IMR-90 (cell line): ENCODE data around the gene SLCO3A1. TPM values are rescaled to one million over a fixed set of nuclear protein-coding genes. Genes with fewer than 3 reads are reported as not detected.

Experiments
- ATAC-seq: fragments of 200-7000 bp; cut with Tn5 transposase; 2 replicates; pipeline ENCODE4 v1.9.1; 2020; ENCODE audit warnings: low read depth, mild to moderate bottlenecking, moderate library complexity
- BruUV-seq: library from RNA; stranded (reverse); fragments of 400-500 nt; replicated peaks from 2 replicates; lab custom pipeline; 2021; lab: Mats Ljungman, UMichigan
- CTCF ChIA-PET: fragments of 300-600 bp; formaldehyde crosslinking; extraction: SDS; loops from one replicate; lab custom pipeline; 2021; ENCODE audit warnings: antibody characterized with exemption; lab: Yijun Ruan, JAX
- POLR2A ChIA-PET: fragments of 300-600 bp; sonication (Branson Sonifier 250); formaldehyde crosslinking; loops from one replicate; lab custom pipeline; 2022; ENCODE audit warnings: antibody characterized with exemption; ENCODE audit not compliant: unreplicated experiment; lab: Charles Lee
- DNase-seq: peaks from one replicate; pipeline ENCODE4 v3.0.0; 2013
- H2AFZ ChIP-seq: replicated peaks from 2 replicates; pipeline ENCODE3; 2013; ENCODE audit warnings: low read length, mild to moderate bottlenecking; ENCODE audit not compliant: poor library complexity
- H2AK5ac ChIP-seq: 2 replicates; pipeline ENCODE4 v1.6.1; 2013; ENCODE audit warnings: low read depth, low read length, inconsistent platforms
- H2AK9ac ChIP-seq: replicated peaks from 2 replicates; pipeline ENCODE3; 2013; ENCODE audit warnings: mild to moderate bottlenecking, low read depth, low read length, moderate library complexity; ENCODE audit not compliant: poor library complexity
- H2BK120ac ChIP-seq: 2 replicates; pipeline ENCODE4 v1.6.1; 2013; ENCODE audit warnings: low read depth, low read length, inconsistent platforms
- H2BK15ac ChIP-seq: 3 replicates; pipeline ENCODE4 v1.6.1; 2013; ENCODE audit warnings: low read depth, low read length, inconsistent platforms
- H2BK20ac ChIP-seq: 2 replicates; pipeline ENCODE4 v1.6.1; 2013; ENCODE audit warnings: low read depth, mild to moderate bottlenecking, inconsistent platforms, low read length, moderate library complexity
- H2BK5ac ChIP-seq: 2 replicates; pipeline ENCODE4 v1.6.1; 2013; ENCODE audit warnings: mild to moderate bottlenecking, low read depth, low read length, inconsistent platforms; ENCODE audit not compliant: poor library complexity, severe bottlenecking
- H3K14ac ChIP-seq: replicated peaks from 2 replicates; pipeline ENCODE4 v1.6.1; 2013; ENCODE audit warnings: low read depth, low read length, inconsistent platforms
- H3K18ac ChIP-seq: 2 replicates; pipeline ENCODE4 v1.6.1; 2013; ENCODE audit warnings: low read depth, low read length, control low read depth
- H3K23ac ChIP-seq: 2 replicates; pipeline ENCODE4 v1.6.1; 2013; ENCODE audit warnings: low read depth, low read length, inconsistent platforms
- H3K27ac ChIP-seq: 2 replicates; pipeline ENCODE4 v1.5.1; 2013; ENCODE audit warnings: mild to moderate bottlenecking, control low read depth, low read length; ENCODE audit not compliant: insufficient read depth
- H3K27me3 ChIP-seq: 2 replicates; pipeline ENCODE4 v1.6.1; 2013; ENCODE audit warnings: low read length; ENCODE audit not compliant: control insufficient read depth, insufficient read depth
- H3K36me3 ChIP-seq: 2 replicates; pipeline ENCODE4 v1.6.1; 2013; ENCODE audit warnings: low read length, mixed read lengths; ENCODE audit not compliant: control insufficient read depth, insufficient read depth
- H3K4ac ChIP-seq: 2 replicates; pipeline ENCODE4 v1.6.1; 2013; ENCODE audit warnings: low read depth, low read length, inconsistent platforms
- H3K4me1 ChIP-seq: 2 replicates; pipeline ENCODE4 v1.6.1; 2013; ENCODE audit warnings: low read length, mixed read lengths; ENCODE audit not compliant: control insufficient read depth, insufficient read depth
- H3K4me2 ChIP-seq: 2 replicates; pipeline ENCODE4 v1.6.1; 2013; ENCODE audit warnings: low read depth, mild to moderate bottlenecking, control low read depth, low read length, moderate library complexity
- H3K4me3 ChIP-seq: 2 replicates; pipeline ENCODE4 v1.5.1; 2013; ENCODE audit warnings: low read depth, mild to moderate bottlenecking, control low read depth, low read length, moderate library complexity; ENCODE audit not compliant: insufficient read depth
- H3K56ac ChIP-seq: 2 replicates; pipeline ENCODE4 v1.6.1; 2013; ENCODE audit warnings: low read length, inconsistent platforms; ENCODE audit not compliant: insufficient read depth; ENCODE audit errors: extremely low read depth
- H3K79me1 ChIP-seq, 2 experiments: 2 replicates each; pipeline ENCODE4 v1.6.1; 2013; ENCODE audit warnings: low read length in 2 of 2, inconsistent platforms in 1 of 2, low read depth in 1 of 2
- H3K9ac ChIP-seq: 2 replicates; pipeline ENCODE4 v1.6.1; 2013; ENCODE audit warnings: low read depth, low read length, control low read depth
- H3K9me1 ChIP-seq: 2 replicates; pipeline ENCODE4 v1.6.1; 2013; ENCODE audit warnings: low read length, inconsistent platforms; ENCODE audit not compliant: insufficient read depth
- H3K9me3 ChIP-seq: 2 replicates; pipeline ENCODE4 v1.6.1; 2013; ENCODE audit warnings: low read length; ENCODE audit not compliant: control insufficient read depth, insufficient read depth
- H4K20me1 ChIP-seq: 2 replicates; pipeline ENCODE4 v1.6.1; 2013; ENCODE audit warnings: low read length, inconsistent platforms; ENCODE audit not compliant: insufficient read depth
- H4K5ac ChIP-seq: 2 replicates; pipeline ENCODE4 v1.6.1; 2013; ENCODE audit warnings: mild to moderate bottlenecking, low read depth, low read length, control low read depth
- H4K8ac ChIP-seq, 2 experiments: 2 replicates each; pipeline ENCODE4 v1.6.1; 2013; ENCODE audit warnings: low read depth in 2 of 2, low read length in 2 of 2, control low read depth in 1 of 2, inconsistent platforms in 1 of 2
- H4K91ac ChIP-seq: 2 replicates; pipeline ENCODE4 v1.6.1; 2013; ENCODE audit warnings: low read depth, low read length, inconsistent platforms; ENCODE audit not compliant: insufficient read depth
- BHLHE40 ChIP-seq: fragments of 150-350 bp; IDR thresholded peaks from 2 replicates; pipeline ENCODE4 v1.6.1; 2016; ENCODE audit warnings: mild to moderate bottlenecking, low read depth, low read length
- CHD1 ChIP-seq: IDR thresholded peaks from 2 replicates; pipeline ENCODE4 v1.6.1; 2012; ENCODE audit warnings: low read depth, low read length, improper control_type of control experiment
- FOS ChIP-seq: fragments of 150-350 bp; IDR thresholded peaks from 2 replicates; pipeline ENCODE4 v1.6.1; 2016; ENCODE audit warnings: low read depth, low read length
- MAFK ChIP-seq: IDR thresholded peaks from 2 replicates; pipeline ENCODE4 v1.6.1; 2012; ENCODE audit warnings: low read depth, low read length, improper control_type of control experiment
- MAZ ChIP-seq: IDR thresholded peaks from 2 replicates; pipeline ENCODE4 v1.6.1; 2012; ENCODE audit warnings: low read depth, mild to moderate bottlenecking, low read length, improper control_type of control experiment, moderate library complexity, borderline replicate concordance
- MXI1 ChIP-seq: IDR thresholded peaks from 2 replicates; pipeline ENCODE4 v1.6.1; 2012; ENCODE audit warnings: low read depth, mild to moderate bottlenecking, low read length, moderate library complexity, borderline replicate concordance
- NFE2L2 ChIP-seq: fragments of 150-350 bp; IDR thresholded peaks from 2 replicates; pipeline ENCODE4 v1.6.1; 2016; ENCODE audit warnings: low read depth, mild to moderate bottlenecking, low read length
- POLR2A ChIP-seq: IDR thresholded peaks from 2 replicates; pipeline ENCODE4 v1.6.1; 2012; ENCODE audit warnings: mild to moderate bottlenecking, low read depth, low read length
- RAD21 ChIP-seq: IDR thresholded peaks from 2 replicates; pipeline ENCODE4 v1.6.1; 2012; ENCODE audit warnings: low read length, improper control_type of control experiment
- RCOR1 ChIP-seq: IDR thresholded peaks from 2 replicates; pipeline ENCODE4 v1.6.1; 2012; ENCODE audit warnings: mild to moderate bottlenecking, low read length, improper control_type of control experiment; ENCODE audit not compliant: insufficient replicate concordance
- RFX5 ChIP-seq: IDR thresholded peaks from 2 replicates; pipeline ENCODE4 v1.8.0; 2012; ENCODE audit warnings: low read depth, mild to moderate bottlenecking, low read length, moderate library complexity
- SMC3 ChIP-seq: fragments of 150-350 bp; IDR thresholded peaks from 2 replicates; pipeline ENCODE4 v1.6.1; 2016; ENCODE audit warnings: low read depth, mild to moderate bottlenecking, antibody characterized with exemption, low read length, moderate library complexity
- USF2 ChIP-seq: fragments of 150-350 bp; IDR thresholded peaks from 2 replicates; pipeline ENCODE4 v1.6.1; 2017; ENCODE audit warnings: mild to moderate bottlenecking, antibody characterized with exemption, low read length, low read depth
- WGBS, 2 experiments: methylation state at CpG; one replicate each; pipeline versions ENCODE4 v1.1.5 to v1.1.7; 2013; ENCODE audit warnings: missing lambda C conversion rate in 2 of 2; ENCODE audit not compliant: insufficient read length in 1 of 2; ENCODE audit errors: extremely low coverage in 2 of 2; 5-methylcytosine and 5-hydroxymethylcytosine counted together
- dilution Hi-C: fragments of 300-500 bp; cut with HindIII; formaldehyde crosslinking; loops from one replicate; pipeline ENCODE4 v1.14.3; 2018; ENCODE audit warnings: low sequenced_read_pairs; ENCODE audit not compliant: unreplicated experiment
- in situ Hi-C: fragments of 300-500 bp; cut with MboI; formaldehyde crosslinking; loops from 3 replicates; pipeline ENCODE4 v1.14.3; 2019; ENCODE audit warnings: low sequenced_read_pairs, inconsistent platforms, mixed read lengths
- intact Hi-C: fragments of 100-400 bp; cut with micrococcal nuclease; formaldehyde crosslinking; loops from 2 replicates; pipeline ENCODE4 v1.10.0; 2022
- polyA plus RNA-seq, 3 experiments: library from polyadenylated mRNA; depleted of rRNA; stranded (reverse); fragments of >200 nt; gene quantifications; 2 replicates each; pipeline ENCODE4 v1.2.3, GENCODE V29; 2012; ENCODE audit warnings: low replicate concordance in 1 of 3
- total RNA-seq: library from RNA; depleted of rRNA; stranded (reverse); fragments of >200 nt; gene quantifications from 2 replicates; pipeline ENCODE4 v1.2.3, GENCODE V29; 2012

The SLCO3A1 gene
- total and polyA plus RNA-seq, 2 of the 4 experiments (the other 2 are of a cell fraction), result 4.7 to 8.1 TPM

- H3K9me3 ChIP-seq, result no peaks in the 10 kb centered on the region
- POLR2A ChIA-PET, result interaction anchor here (0.6 kb wide), 1 partner anchor 81 kb away, joined by 3 read pairs; no protein-coding TSS in a partner anchor
- H3K23ac ChIP-seq, result no peak overlapping the region
- no peak overlapping the region for H3K4ac ChIP-seq
- H2BK120ac ChIP-seq, result no peak overlapping the region
- no TSS peak for BruUV-seq
- no peak overlapping the region for H3K9ac ChIP-seq
- no peaks in the 10 kb centered on the region for H3K9me1 ChIP-seq
- peaks cover 3 to 8% of the 10 kb centered on the region in 2 experiments; a peak in 2 of 4 replicates for H3K79me1 ChIP-seq
- no peak overlapping the region for H2BK5ac ChIP-seq
- H2AFZ ChIP-seq, result no peak overlapping the region
- intact Hi-C loops (no loop called here), dilution Hi-C loops (no loop called here), in situ Hi-C loops (no loop called here)
- CTCF ChIA-PET, result no interaction called here
- WGBS, 2 experiments, result no CpG with 5 or more reads among the region's 8 CpGs
- TF ChIP-seq SMC3, result no peak
- no peak for TF ChIP-seq RAD21
- no peak for TF ChIP-seq MAFK
- TF ChIP-seq MXI1, result no peak
- no peak for TF ChIP-seq NFE2L2
- TF ChIP-seq RCOR1, result no peak
- TF ChIP-seq USF2, result no peak
- no peak for TF ChIP-seq CHD1
- no peak for TF ChIP-seq RFX5
- TF ChIP-seq MAZ, result no peak
- no peak for TF ChIP-seq POLR2A
- TF ChIP-seq FOS, result no peak
- TF ChIP-seq BHLHE40, result no peak
- no peak overlapping the region for H2AK9ac ChIP-seq
- no peak overlapping the region for H2BK20ac ChIP-seq
- no peak overlapping the region for H4K5ac ChIP-seq
- H3K27me3 ChIP-seq, result no peaks in the 10 kb centered on the region
- H4K8ac ChIP-seq, result no peak overlapping the region
- no peak overlapping the region for H3K4me3 ChIP-seq
- H3K27ac ChIP-seq, result no peak overlapping the region
- H3K4me1 ChIP-seq, result peaks cover 7% of the 10 kb centered on the region; the same call in 1 of the 2 replicates
- no peak overlapping the region for H3K56ac ChIP-seq
- ATAC-seq, result no peak
- no peak overlapping the region for H3K18ac ChIP-seq
- H2BK15ac ChIP-seq, result no peak overlapping the region
- H4K91ac ChIP-seq, result no peak overlapping the region
- DNase-seq, result no peak
- no peaks in the 10 kb centered on the region for H4K20me1 ChIP-seq
- no peak overlapping the region for H3K14ac ChIP-seq
- no peak overlapping the region for H2AK5ac ChIP-seq
- H3K36me3 ChIP-seq, result no peaks in the 10 kb centered on the region
- no peak overlapping the region for H3K4me2 ChIP-seq
Measured at GRCh38 chr15:91939403-91939831, 85.9 kb downstream of the SLCO3A1 start.
